WTC11 (cell line): ENCODE measurements around the gene HFE. TPM values are rescaled to one million over a fixed set of nuclear protein-coding genes. Genes with fewer than 3 reads are reported as not detected.
"Not testable (repeated sequence)": the region's sequence is repeated elsewhere in the genome, so short reads cannot be mapped to it uniquely, and the experiment has no call there.

ENCODE experiments used
- ATAC-seq: fragments of 200-7000 bp; cut with Tn5 transposase; 2 replicates; pipeline ENCODE4 v1.10.0; 2021; ENCODE audit warnings: mild to moderate bottlenecking, moderate library complexity
- CTCF ChIA-PET: fragments of 300-600 bp; sonication (Branson Sonifier 250); formaldehyde crosslinking; loops from one replicate; lab custom pipeline; 2021; ENCODE audit warnings: antibody characterized with exemption; lab: Charles Lee
- POLR2A ChIA-PET: fragments of 350-600 bp; sonication (Branson Sonifier 250); formaldehyde crosslinking; loops from one replicate; lab custom pipeline; 2021; ENCODE audit warnings: antibody characterized with exemption; lab: Charles Lee
- DNase-seq: peaks from one replicate; pipeline ENCODE4 v3.0.0; 2021; ENCODE audit warnings: low spot score
- H3K27ac Mint-ChIP-seq: 2 replicates; pipeline ENCODE4 v1.8.0; 2021; ENCODE audit warnings: mixed read lengths
- H3K27me3 Mint-ChIP-seq: 2 replicates; pipeline ENCODE4 v1.8.0; 2021; ENCODE audit warnings: low read depth, mild to moderate bottlenecking, moderate library complexity, mixed read lengths
- H3K36me3 Mint-ChIP-seq: 2 replicates; pipeline ENCODE4 v1.8.0; 2021; ENCODE audit warnings: mixed read lengths
- H3K4me1 Mint-ChIP-seq: 2 replicates; pipeline ENCODE4 v1.8.0; 2022; ENCODE audit warnings: mixed read lengths
- H3K4me3 Mint-ChIP-seq: 2 replicates; pipeline ENCODE4 v1.8.0; 2021; ENCODE audit warnings: mild to moderate bottlenecking, moderate library complexity, mixed read lengths
- H3K9me3 Mint-ChIP-seq: 2 replicates; pipeline ENCODE4 v1.8.0; 2021; ENCODE audit warnings: mixed read lengths
- PRRX2 ChIP-seq: fragments of 250-450 bp; sonication (Bioruptor Pico); IDR thresholded peaks from 2 replicates; pipeline ENCODE4 v1.8.0; 2021; ENCODE audit warnings: mild to moderate bottlenecking
- total RNA-seq: library from RNA; stranded (reverse); gene quantifications from 3 replicates; pipeline ENCODE4 v1.2.3, GENCODE V29; 2021
- TF ChIP-seq, protein P1 (sequence below): sonication (generic); formaldehyde crosslinking; IDR thresholded peaks from 2 replicates; pipeline ENCODE4 v1.8.0; 2022; ENCODE audit warnings: mild to moderate bottlenecking, missing genetic modification reagents
- TF ChIP-seq, protein P2 (sequence below): sonication (generic); formaldehyde crosslinking; IDR thresholded peaks from 2 replicates; pipeline ENCODE4 v1.8.1; 2023; ENCODE audit warnings: mild to moderate bottlenecking, missing genetic modification reagents, moderate library complexity
- TF ChIP-seq, protein P3 (sequence below): sonication (generic); formaldehyde crosslinking; IDR thresholded peaks from 2 replicates; pipeline ENCODE4 v1.8.1; 2023; ENCODE audit warnings: mild to moderate bottlenecking, missing genetic modification reagents, borderline replicate concordance
- TF ChIP-seq, protein P4 (sequence below): sonication (generic); formaldehyde crosslinking; IDR thresholded peaks from 2 replicates; pipeline ENCODE4 v1.8.1; 2022; ENCODE audit warnings: low read depth, mild to moderate bottlenecking, moderate library complexity, missing genetic modification reagents, borderline replicate concordance
- TF ChIP-seq, protein P5 (sequence below): sonication (generic); formaldehyde crosslinking; IDR thresholded peaks from 2 replicates; pipeline ENCODE4 v1.8.0; 2022; ENCODE audit warnings: missing genetic modification reagents
- TF ChIP-seq, protein P6 (sequence below): sonication (generic); formaldehyde crosslinking; IDR thresholded peaks from 2 replicates; pipeline ENCODE4 v1.8.0; 2022; ENCODE audit warnings: mild to moderate bottlenecking, missing genetic modification reagents

The HFE gene
- total RNA-seq, 1 experiment from 2014 or later, result 1.9 TPM

DNA sequence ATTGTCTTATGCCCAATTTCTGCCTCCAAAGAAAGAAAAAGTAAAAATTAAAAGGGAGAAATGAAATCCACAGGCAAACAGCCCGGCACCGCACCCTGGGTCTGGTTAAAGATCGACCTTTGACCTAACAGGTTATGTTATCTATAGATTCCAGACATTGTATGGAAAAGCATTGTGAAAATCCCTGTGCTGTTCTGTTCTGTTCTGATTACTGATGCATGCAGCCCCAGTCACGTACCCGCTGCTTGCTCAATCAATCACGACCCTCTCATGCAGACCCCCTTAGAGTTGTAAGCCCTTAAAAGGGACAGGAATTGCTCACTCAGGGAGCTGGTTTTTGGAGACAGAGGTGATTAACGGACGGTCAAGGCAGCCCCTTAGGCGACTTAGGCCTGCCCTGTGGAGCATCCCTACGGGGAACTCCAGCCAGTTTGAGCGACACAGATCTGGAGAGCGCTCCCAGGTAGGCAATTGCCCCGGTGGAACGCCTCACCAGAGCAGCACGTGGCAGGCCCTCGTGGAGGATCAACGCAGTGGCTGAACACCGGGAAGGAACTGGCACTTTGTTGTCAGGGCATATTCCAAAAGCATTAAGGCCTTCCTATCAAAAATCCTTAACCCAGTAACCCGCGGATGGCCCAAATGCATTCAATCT, 12.0 kb upstream of the HFE start:
- Mint-ChIP-seq H3K9me3 (no peaks in the 10 kb centered on the region; the same call in 1 of the 2 replicates), H3K4me1 (peaks cover 25% of the 10 kb centered on the region)
- TF ChIP-seq, protein P1, sequence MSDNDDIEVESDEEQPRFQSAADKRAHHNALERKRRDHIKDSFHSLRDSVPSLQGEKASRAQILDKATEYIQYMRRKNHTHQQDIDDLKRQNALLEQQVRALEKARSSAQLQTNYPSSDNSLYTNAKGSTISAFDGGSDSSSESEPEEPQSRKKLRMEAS, result peak; percentile 51; the same call in 1 of the 2 replicates
- TF ChIP-seq, protein P2, sequence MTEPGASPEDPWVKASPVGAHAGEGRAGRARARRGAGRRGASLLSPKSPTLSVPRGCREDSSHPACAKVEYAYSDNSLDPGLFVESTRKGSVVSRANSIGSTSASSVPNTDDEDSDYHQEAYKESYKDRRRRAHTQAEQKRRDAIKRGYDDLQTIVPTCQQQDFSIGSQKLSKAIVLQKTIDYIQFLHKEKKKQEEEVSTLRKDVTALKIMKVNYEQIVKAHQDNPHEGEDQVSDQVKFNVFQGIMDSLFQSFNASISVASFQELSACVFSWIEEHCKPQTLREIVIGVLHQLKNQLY (CRISPR knock-in tag), result no peak
- no peak for TF ChIP-seq PRRX2
- TF ChIP-seq, protein P3, sequence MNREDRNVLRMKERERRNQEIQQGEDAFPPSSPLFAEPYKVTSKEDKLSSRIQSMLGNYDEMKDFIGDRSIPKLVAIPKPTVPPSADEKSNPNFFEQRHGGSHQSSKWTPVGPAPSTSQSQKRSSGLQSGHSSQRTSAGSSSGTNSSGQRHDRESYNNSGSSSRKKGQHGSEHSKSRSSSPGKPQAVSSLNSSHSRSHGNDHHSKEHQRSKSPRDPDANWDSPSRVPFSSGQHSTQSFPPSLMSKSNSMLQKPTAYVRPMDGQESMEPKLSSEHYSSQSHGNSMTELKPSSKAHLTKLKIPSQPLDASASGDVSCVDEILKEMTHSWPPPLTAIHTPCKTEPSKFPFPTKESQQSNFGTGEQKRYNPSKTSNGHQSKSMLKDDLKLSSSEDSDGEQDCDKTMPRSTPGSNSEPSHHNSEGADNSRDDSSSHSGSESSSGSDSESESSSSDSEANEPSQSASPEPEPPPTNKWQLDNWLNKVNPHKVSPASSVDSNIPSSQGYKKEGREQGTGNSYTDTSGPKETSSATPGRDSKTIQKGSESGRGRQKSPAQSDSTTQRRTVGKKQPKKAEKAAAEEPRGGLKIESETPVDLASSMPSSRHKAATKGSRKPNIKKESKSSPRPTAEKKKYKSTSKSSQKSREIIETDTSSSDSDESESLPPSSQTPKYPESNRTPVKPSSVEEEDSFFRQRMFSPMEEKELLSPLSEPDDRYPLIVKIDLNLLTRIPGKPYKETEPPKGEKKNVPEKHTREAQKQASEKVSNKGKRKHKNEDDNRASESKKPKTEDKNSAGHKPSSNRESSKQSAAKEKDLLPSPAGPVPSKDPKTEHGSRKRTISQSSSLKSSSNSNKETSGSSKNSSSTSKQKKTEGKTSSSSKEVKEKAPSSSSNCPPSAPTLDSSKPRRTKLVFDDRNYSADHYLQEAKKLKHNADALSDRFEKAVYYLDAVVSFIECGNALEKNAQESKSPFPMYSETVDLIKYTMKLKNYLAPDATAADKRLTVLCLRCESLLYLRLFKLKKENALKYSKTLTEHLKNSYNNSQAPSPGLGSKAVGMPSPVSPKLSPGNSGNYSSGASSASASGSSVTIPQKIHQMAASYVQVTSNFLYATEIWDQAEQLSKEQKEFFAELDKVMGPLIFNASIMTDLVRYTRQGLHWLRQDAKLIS, result no peak
- TF ChIP-seq, protein P4, sequence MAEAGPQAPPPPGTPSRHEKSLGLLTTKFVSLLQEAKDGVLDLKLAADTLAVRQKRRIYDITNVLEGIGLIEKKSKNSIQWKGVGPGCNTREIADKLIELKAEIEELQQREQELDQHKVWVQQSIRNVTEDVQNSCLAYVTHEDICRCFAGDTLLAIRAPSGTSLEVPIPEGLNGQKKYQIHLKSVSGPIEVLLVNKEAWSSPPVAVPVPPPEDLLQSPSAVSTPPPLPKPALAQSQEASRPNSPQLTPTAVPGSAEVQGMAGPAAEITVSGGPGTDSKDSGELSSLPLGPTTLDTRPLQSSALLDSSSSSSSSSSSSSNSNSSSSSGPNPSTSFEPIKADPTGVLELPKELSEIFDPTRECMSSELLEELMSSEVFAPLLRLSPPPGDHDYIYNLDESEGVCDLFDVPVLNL (CRISPR knock-in tag), result no peak
- TF ChIP-seq, protein P5, sequence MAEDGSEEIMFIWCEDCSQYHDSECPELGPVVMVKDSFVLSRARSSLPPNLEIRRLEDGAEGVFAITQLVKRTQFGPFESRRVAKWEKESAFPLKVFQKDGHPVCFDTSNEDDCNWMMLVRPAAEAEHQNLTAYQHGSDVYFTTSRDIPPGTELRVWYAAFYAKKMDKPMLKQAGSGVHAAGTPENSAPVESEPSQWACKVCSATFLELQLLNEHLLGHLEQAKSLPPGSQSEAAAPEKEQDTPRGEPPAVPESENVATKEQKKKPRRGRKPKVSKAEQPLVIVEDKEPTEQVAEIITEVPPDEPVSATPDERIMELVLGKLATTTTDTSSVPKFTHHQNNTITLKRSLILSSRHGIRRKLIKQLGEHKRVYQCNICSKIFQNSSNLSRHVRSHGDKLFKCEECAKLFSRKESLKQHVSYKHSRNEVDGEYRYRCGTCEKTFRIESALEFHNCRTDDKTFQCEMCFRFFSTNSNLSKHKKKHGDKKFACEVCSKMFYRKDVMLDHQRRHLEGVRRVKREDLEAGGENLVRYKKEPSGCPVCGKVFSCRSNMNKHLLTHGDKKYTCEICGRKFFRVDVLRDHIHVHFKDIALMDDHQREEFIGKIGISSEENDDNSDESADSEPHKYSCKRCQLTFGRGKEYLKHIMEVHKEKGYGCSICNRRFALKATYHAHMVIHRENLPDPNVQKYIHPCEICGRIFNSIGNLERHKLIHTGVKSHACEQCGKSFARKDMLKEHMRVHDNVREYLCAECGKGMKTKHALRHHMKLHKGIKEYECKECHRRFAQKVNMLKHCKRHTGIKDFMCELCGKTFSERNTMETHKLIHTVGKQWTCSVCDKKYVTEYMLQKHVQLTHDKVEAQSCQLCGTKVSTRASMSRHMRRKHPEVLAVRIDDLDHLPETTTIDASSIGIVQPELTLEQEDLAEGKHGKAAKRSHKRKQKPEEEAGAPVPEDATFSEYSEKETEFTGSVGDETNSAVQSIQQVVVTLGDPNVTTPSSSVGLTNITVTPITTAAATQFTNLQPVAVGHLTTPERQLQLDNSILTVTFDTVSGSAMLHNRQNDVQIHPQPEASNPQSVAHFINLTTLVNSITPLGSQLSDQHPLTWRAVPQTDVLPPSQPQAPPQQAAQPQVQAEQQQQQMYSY (CRISPR knock-in tag), result no peak
- TF ChIP-seq, protein P6, sequence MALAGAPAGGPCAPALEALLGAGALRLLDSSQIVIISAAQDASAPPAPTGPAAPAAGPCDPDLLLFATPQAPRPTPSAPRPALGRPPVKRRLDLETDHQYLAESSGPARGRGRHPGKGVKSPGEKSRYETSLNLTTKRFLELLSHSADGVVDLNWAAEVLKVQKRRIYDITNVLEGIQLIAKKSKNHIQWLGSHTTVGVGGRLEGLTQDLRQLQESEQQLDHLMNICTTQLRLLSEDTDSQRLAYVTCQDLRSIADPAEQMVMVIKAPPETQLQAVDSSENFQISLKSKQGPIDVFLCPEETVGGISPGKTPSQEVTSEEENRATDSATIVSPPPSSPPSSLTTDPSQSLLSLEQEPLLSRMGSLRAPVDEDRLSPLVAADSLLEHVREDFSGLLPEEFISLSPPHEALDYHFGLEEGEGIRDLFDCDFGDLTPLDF (CRISPR knock-in tag), result no peak
- TF ChIP-seq, all 79 proteins: peak for 1
- CTCF ChIA-PET, result interaction anchor here (1.5 kb wide), 1 partner anchor 12 kb away, joined by 3 read pairs; the partner anchor contains the start of gene HFE
- POLR2A ChIA-PET, result no interaction called here
- peaks cover 13% of the 10 kb centered on the region for H3K27me3 Mint-ChIP-seq
- DNase-seq (peak; percentile 46), ATAC-seq (peak; percentile 78)
- no peak overlapping the region for H3K4me3 Mint-ChIP-seq
- H3K36me3 Mint-ChIP-seq, result no peaks in the 10 kb centered on the region
- H3K27ac Mint-ChIP-seq, result no peak overlapping the region

DNA sequence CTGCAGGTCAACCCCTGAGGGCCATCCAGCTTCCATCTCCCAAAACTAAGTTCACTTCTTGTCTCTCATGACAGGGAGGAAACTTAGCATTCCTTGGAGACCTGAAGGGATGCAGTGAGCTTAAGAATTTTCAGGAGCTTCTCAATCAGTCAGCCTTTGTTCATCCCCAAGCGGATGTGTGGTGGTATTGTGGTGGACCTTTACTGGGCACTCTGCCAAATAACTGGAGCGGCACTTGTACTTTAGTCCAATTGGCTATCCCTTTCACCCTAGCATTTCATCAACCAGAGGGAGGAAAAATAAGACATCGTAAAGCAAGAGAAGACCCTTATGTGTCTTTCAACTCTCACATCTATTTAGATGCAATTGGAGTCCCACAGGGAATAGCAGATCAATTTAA, 9.2 kb upstream of the HFE start:
- CTCF ChIA-PET, H3K27ac Mint-ChIP-seq, DNase-seq, H3K4me3 Mint-ChIP-seq, ATAC-seq, POLR2A ChIA-PET: not testable (repeated sequence)
- Mint-ChIP-seq H3K4me1 (peaks cover 18% of the 10 kb centered on the region), H3K27me3 (peaks cover 13% of the 10 kb centered on the region; the same call in 1 of the 2 replicates), H3K36me3 (peaks cover 19% of the 10 kb centered on the region), H3K9me3 (peaks cover 18% of the 10 kb centered on the region)

DNA sequence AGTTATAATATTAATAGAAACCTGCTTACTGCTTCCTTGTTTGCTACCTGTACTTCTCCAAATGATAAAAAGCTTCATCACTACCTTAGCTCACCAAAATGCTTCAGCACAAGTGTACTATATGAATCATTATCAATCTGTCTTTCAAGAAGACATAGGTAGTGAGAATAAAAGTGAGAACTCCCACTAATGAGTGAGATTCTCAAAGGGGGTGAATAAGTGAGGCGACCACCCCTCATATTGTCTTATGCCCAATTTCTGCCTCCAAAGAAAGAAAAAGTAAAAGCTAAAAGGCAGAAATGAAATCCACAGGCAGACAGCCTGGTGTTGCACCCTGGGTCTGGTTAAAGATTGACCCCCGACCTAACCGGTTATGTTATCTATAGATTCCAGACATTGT, 6.1 kb upstream of the HFE start:
- H3K27me3 Mint-ChIP-seq, CTCF ChIA-PET, H3K4me3 Mint-ChIP-seq, DNase-seq, H3K27ac Mint-ChIP-seq, ATAC-seq, H3K4me1 Mint-ChIP-seq: not testable (repeated sequence)
- peaks cover 19% of the 10 kb centered on the region for H3K36me3 Mint-ChIP-seq
- peaks cover 18% of the 10 kb centered on the region for H3K9me3 Mint-ChIP-seq
- POLR2A ChIA-PET, result interaction anchor here (0.6 kb wide), 1 partner anchor 54 kb away, joined by 3 read pairs; a partner anchor contains a TSS
